A673 (cell line): ENCODE data around the gene PHYH. TPM values are rescaled to one million over a fixed set of nuclear protein-coding genes. Genes with fewer than 3 reads are reported as not detected.
"Not testable (repeated sequence)": the region's sequence is repeated elsewhere in the genome, so short reads cannot be mapped to it uniquely, and the experiment has no call there.

Source experiments
- BruUV-seq: library from RNA; stranded (reverse); fragments of 400-500 nt; replicated peaks from 2 replicates; lab custom pipeline; 2021; lab: Mats Ljungman, UMichigan
- CTCF ChIA-PET: fragments of 300-600 bp; sonication (Branson Sonifier 250); formaldehyde crosslinking; loops from one replicate; lab custom pipeline; 2022; ENCODE audit warnings: antibody characterized with exemption; lab: Charles Lee
- POLR2A ChIA-PET: fragments of 300-600 bp; sonication (Branson Sonifier 250); formaldehyde crosslinking; loops from one replicate; lab custom pipeline; 2022; ENCODE audit warnings: antibody characterized with exemption; ENCODE audit not compliant: low non-redundant PET; lab: Charles Lee
- DNase-seq: peaks from one replicate; pipeline ENCODE4 v3.0.0-alpha.2; 2015; ENCODE audit warnings: low spot score
- H3K27ac ChIP-seq: fragments of 200-600 bp; sonication (generic); 2 replicates; pipeline ENCODE4 v1.5.1; 2016; ENCODE audit warnings: mixed run types, low read depth, mild to moderate bottlenecking, mixed read lengths, antibody characterized with exemption, low read length; ENCODE audit not compliant: poor library complexity, severe bottlenecking
- H3K27me3 ChIP-seq: fragments of 200-600 bp; sonication (generic); replicated peaks from 2 replicates; pipeline ENCODE4 v1.6.1; 2017; ENCODE audit warnings: mixed run types, low read depth, mild to moderate bottlenecking, mixed read lengths, antibody characterized with exemption, low read length; ENCODE audit not compliant: insufficient read depth, poor library complexity
- H3K36me3 ChIP-seq: fragments of 200-600 bp; sonication (generic); 2 replicates; pipeline ENCODE4 v1.6.1; 2016; ENCODE audit warnings: mixed run types, mild to moderate bottlenecking, mixed read lengths, antibody characterized with exemption, low read length; ENCODE audit not compliant: insufficient read depth, poor library complexity, severe bottlenecking
- H3K4me1 ChIP-seq: fragments of 200-600 bp; sonication (generic); 2 replicates; pipeline ENCODE4 v1.6.1; 2017; ENCODE audit warnings: mixed run types, mild to moderate bottlenecking, mixed read lengths, antibody characterized with exemption, low read length; ENCODE audit not compliant: insufficient read depth, poor library complexity, severe bottlenecking
- H3K4me3 ChIP-seq: fragments of 200-600 bp; sonication (generic); 2 replicates; pipeline ENCODE4 v1.5.1; 2016; ENCODE audit warnings: low read depth, mixed run types, mild to moderate bottlenecking, mixed read lengths, low read length; ENCODE audit not compliant: poor library complexity, severe bottlenecking
- H3K9me3 ChIP-seq: fragments of 200-600 bp; sonication (generic); 2 replicates; pipeline ENCODE4 v1.6.1; 2016; ENCODE audit warnings: mixed run types, low read depth, mild to moderate bottlenecking, mixed read lengths, antibody characterized with exemption, low read length; ENCODE audit not compliant: poor library complexity, severe bottlenecking
- CTCF ChIP-seq: fragments of 300-800, 200-600 bp; sonication (generic); conservative IDR thresholded peaks from 2 replicates; pipeline ENCODE4 v1.5.1; 2017; ENCODE audit warnings: low read depth, mild to moderate bottlenecking, antibody characterized with exemption, low read length, moderate library complexity, mixed read lengths
- EZH2 ChIP-seq: fragments of 200-600 bp; sonication (generic); IDR thresholded peaks from 2 replicates; pipeline ENCODE4 v1.6.1; 2017; ENCODE audit warnings: borderline replicate concordance, low read depth, mild to moderate bottlenecking, mixed read lengths, antibody characterized with exemption, low read length; ENCODE audit not compliant: poor library complexity, severe bottlenecking
- intact Hi-C: fragments of 100-400 bp; cut with micrococcal nuclease; formaldehyde crosslinking; loops from one replicate; pipeline ENCODE4 v1.10.0; 2022; ENCODE audit not compliant: unreplicated experiment
- total RNA-seq: library from RNA; stranded (reverse); gene quantifications from 2 replicates; pipeline ENCODE4 v1.2.3, GENCODE V29; 2021

PHYH gene
- total RNA-seq, 1 experiment from 2014 or later, result 5.1 TPM

GRCh38 chr10:13331646-13332045, 31.8 kb upstream of the PHYH start:
- intact Hi-C loops, result no loop called here
- ChIA-PET CTCF (no interaction called here), POLR2A (no interaction called here)
- H3K4me1 ChIP-seq, result no peaks in the 10 kb centered on the region
- H3K4me3 ChIP-seq, result no peak overlapping the region
- peaks cover 90% of the 10 kb centered on the region for H3K36me3 ChIP-seq
- no peak for DNase-seq
- H3K27me3 ChIP-seq, result no peaks in the 10 kb centered on the region
- TF ChIP-seq EZH2 (no peak), CTCF (no peak)
- H3K27ac ChIP-seq, result no peak overlapping the region
- no peaks in the 10 kb centered on the region for H3K9me3 ChIP-seq
- no TSS peak for BruUV-seq

- POLR2A ChIA-PET, H3K27ac ChIP-seq, H3K4me1 ChIP-seq, H3K9me3 ChIP-seq, CTCF ChIA-PET, H3K4me3 ChIP-seq, DNase-seq, H3K27me3 ChIP-seq, BruUV-seq, intact Hi-C loops: not testable (repeated sequence)
- peaks cover 90% of the 10 kb centered on the region for H3K36me3 ChIP-seq
Observed at GRCh38 chr10:13330980-13331379, 31.1 kb upstream of the PHYH start.

- POLR2A ChIA-PET, result no interaction called here
- intact Hi-C loops, result no loop called here
- no peaks in the 10 kb centered on the region for H3K27me3 ChIP-seq
- no peak overlapping the region for H3K27ac ChIP-seq
- peaks cover 89% of the 10 kb centered on the region for H3K36me3 ChIP-seq
- no peak for DNase-seq
- no peaks in the 10 kb centered on the region for H3K4me1 ChIP-seq
- H3K9me3 ChIP-seq, result no peaks in the 10 kb centered on the region
- H3K4me3 ChIP-seq, result no peak overlapping the region
- TF ChIP-seq CTCF (no peak), EZH2 (no peak)
- BruUV-seq, result no TSS peak
- CTCF ChIA-PET, result no interaction called here
Observed at GRCh38 chr10:13329565-13329964, 29.7 kb upstream of the PHYH start.

- ChIA-PET POLR2A (no interaction called here), CTCF (no interaction called here)
- no TSS peak for BruUV-seq
- intact Hi-C loops, result no loop called here
- peaks cover 89% of the 10 kb centered on the region for H3K36me3 ChIP-seq
- H3K27me3 ChIP-seq, result no peaks in the 10 kb centered on the region
- TF ChIP-seq EZH2, result no peak
- no peak for TF ChIP-seq CTCF
- no peak overlapping the region for H3K27ac ChIP-seq
- H3K9me3 ChIP-seq, result no peaks in the 10 kb centered on the region
- no peaks in the 10 kb centered on the region for H3K4me1 ChIP-seq
- DNase-seq, result no peak
- no peak overlapping the region for H3K4me3 ChIP-seq
Observed at GRCh38 chr10:13328613-13329012, 28.7 kb upstream of the PHYH start.
